Measurements from ENCODE around the gene XPNPEP1.

The XPNPEP1 gene

DNA sequence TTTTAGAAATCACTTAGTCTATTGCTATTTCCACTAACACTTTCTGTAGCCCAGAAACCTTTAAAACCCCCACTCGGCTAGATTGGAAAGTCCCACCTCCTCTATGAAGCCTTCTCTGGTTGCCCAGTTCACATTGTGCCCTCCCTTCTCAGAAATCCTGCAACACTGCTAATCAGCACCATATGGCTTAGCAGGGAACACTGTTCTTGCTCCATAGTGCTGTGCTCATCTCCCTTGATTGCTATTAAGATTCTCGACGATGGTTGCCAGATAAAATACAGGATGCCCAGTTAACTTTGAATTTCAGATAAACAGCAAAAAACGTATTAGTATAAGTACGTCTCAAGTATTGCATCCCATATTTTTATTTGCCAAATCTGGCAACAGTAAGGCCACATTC lies 40.1 kb upstream of the XPNPEP1 start:
- Histone ChIP-seq H3K4me2 (ENCODE audit: low read length) (no peak overlapping the region), H2AFZ (ENCODE audit: insufficient read depth, low read length, poor library complexity) (no peak overlapping the region), H3K14ac (ENCODE audit: low read length) (no peak overlapping the region), H2AK5ac (ENCODE audit: low read length) (no peak overlapping the region), H3K27me3 (ENCODE audit: insufficient read depth, low read length) (no peaks in the 10 kb centered on the region), H4K8ac (ENCODE audit: low read depth, low read length) (no peak overlapping the region), H3K79me2 (ENCODE audit: control insufficient read depth, insufficient read depth, low read length, poor library complexity) (no peaks in the 10 kb centered on the region), H3K4ac (ENCODE audit: low read depth, low read length) (no peak overlapping the region), H4K91ac (ENCODE audit: low read depth, low read length) (no peak overlapping the region), H3K4me1 (ENCODE audit: control insufficient read depth in 1 of 2, insufficient read depth in 2 of 2, low read length in 2 of 2) (peaks cover 8 to 14% of the 10 kb centered on the region in 2 experiments), H3K9ac (ENCODE audit: low read length) (no peak overlapping the region), H3K9me3 (ENCODE audit: insufficient read depth, low read depth, low read length) (no peaks in the 10 kb centered on the region), H4K12ac (ENCODE audit: low read depth, low read length) (no peak overlapping the region), H3K79me1 (ENCODE audit: low read length) (peaks cover 3% of the 10 kb centered on the region), H3K23ac (ENCODE audit: low read length) (peak overlapping the region; percentile 87), H2BK12ac (ENCODE audit: low read length) (no peak overlapping the region), H3K36me3 (ENCODE audit: control insufficient read depth in 1 of 2, insufficient read depth in 2 of 2, low read length in 2 of 2) (no peaks in the 10 kb centered on the region), H3K4me3 (ENCODE audit: low read depth, low read length) (no peak overlapping the region), H3K27ac (ENCODE audit: low read depth, low read length) (no peak overlapping the region), H2BK5ac (ENCODE audit: low read depth, low read length, poor library complexity) (no peak overlapping the region), H2BK120ac (ENCODE audit: insufficient read depth, low read length, poor library complexity) (no peak overlapping the region), H3K18ac (ENCODE audit: low read length) (no peak overlapping the region)
- WGBS (ENCODE audit: extremely low coverage, insufficient coverage, insufficient read length) = no CpG with 5 or more reads among the region's 5 CpGs
- no peak for DNase-seq

DNA sequence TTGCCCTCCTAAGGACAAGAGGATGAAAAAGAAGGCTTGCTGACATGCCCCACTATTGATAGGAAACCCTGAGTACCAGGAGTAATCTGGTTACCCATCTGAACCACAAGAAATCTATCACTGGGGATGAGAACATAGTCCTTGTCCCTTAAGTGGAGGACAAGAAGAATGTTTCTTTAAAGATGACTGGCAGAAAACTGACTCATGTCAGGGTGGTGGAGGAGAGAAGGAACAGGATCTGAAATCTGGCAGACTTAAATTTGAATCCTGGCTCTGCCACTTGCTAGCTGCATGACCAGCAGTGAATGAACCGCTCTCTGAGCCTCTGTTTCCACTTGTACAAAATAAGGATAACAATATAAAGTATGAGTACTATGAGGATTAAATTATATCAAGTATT lies 38.9 kb upstream of the XPNPEP1 start:
- no peaks in the 10 kb centered on the region for H3K36me3 ChIP-seq (ENCODE audit: control insufficient read depth in 1 of 2, insufficient read depth in 2 of 2, low read length in 2 of 2)
- WGBS (ENCODE audit: extremely low coverage, insufficient coverage, insufficient read length) = no CpG with 5 or more reads among the region's 1 CpG
- H3K79me2 ChIP-seq (ENCODE audit: control insufficient read depth, insufficient read depth, low read length, poor library complexity) = no peaks in the 10 kb centered on the region
- H3K4me3 ChIP-seq (ENCODE audit: low read depth, low read length) = no peak overlapping the region
- H4K8ac ChIP-seq (ENCODE audit: low read depth, low read length) = no peak overlapping the region
- peaks cover 3% of the 10 kb centered on the region for H3K79me1 ChIP-seq (ENCODE audit: low read length)
- DNase-seq = no peak
- H2BK12ac ChIP-seq (ENCODE audit: low read length) = peak overlapping the region; percentile 3
- no peak overlapping the region for H3K14ac ChIP-seq (ENCODE audit: low read length)
- H4K12ac ChIP-seq (ENCODE audit: low read depth, low read length) = no peak overlapping the region
- H3K27me3 ChIP-seq (ENCODE audit: insufficient read depth, low read length) = no peaks in the 10 kb centered on the region
- no peak overlapping the region for H3K23ac ChIP-seq (ENCODE audit: low read length)
- no peak overlapping the region for H3K18ac ChIP-seq (ENCODE audit: low read length)
- no peak overlapping the region for H3K4me2 ChIP-seq (ENCODE audit: low read length)
- H3K27ac ChIP-seq (ENCODE audit: low read depth, low read length) = no peak overlapping the region
- H2BK120ac ChIP-seq (ENCODE audit: insufficient read depth, low read length, poor library complexity) = no peak overlapping the region
- no peak overlapping the region for H2BK5ac ChIP-seq (ENCODE audit: low read depth, low read length, poor library complexity)
- H2AFZ ChIP-seq (ENCODE audit: insufficient read depth, low read length, poor library complexity) = no peak overlapping the region
- peaks cover 5 to 12% of the 10 kb centered on the region in 2 experiments for H3K4me1 ChIP-seq (ENCODE audit: control insufficient read depth in 1 of 2, insufficient read depth in 2 of 2, low read length in 2 of 2)
- no peak overlapping the region for H3K9ac ChIP-seq (ENCODE audit: low read length)
- H2AK5ac ChIP-seq (ENCODE audit: low read length) = no peak overlapping the region
- H3K9me3 ChIP-seq (ENCODE audit: insufficient read depth, low read depth, low read length) = no peaks in the 10 kb centered on the region
- no peak overlapping the region for H3K4ac ChIP-seq (ENCODE audit: low read depth, low read length)
- H4K91ac ChIP-seq (ENCODE audit: low read depth, low read length) = no peak overlapping the region

DNA sequence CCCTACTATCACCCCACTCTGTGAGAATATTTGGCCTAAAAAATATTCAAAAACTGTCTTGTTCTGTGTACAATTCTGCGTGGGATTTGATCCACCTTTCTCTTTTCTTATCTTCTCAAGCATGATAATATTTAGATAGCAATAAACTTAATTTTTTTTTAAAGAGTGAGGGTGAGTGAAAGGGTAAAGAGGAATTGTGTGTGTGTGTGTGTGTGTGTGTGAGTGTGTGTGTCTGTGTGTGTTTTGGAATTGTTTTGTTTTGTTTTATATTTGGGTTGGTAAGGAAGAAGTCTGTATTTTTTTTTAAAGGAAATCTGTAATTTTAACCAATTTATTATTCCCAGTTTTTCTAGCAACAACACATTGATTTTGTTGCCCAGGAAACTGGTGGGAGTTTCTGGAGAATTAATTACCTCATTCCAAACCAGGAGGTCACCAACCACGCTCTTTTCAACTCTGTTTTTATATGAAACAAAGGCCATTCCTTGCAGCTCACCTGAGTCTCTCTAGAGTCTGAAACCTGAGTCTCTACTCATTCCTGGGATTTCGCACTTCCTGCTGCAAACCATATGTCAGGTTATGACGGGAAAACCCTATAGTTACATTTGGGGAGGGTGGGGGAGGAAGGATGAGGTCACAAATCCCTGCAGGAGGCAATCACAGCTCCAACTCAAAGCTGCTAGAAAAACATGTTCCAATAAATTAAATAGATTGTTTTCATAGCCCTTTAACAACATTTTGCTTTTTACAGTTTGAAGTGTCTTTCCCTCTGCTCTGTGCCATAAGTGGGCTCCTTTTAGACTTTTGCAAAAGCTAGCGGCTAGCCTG lies 38.1 kb upstream of the XPNPEP1 start:
- no peak overlapping the region for H2BK12ac ChIP-seq (ENCODE audit: low read length)
- H3K4me1 ChIP-seq (ENCODE audit: control insufficient read depth in 1 of 2, insufficient read depth in 2 of 2, low read length in 2 of 2) = peaks cover 5 to 9% of the 10 kb centered on the region in 2 experiments
- no peak overlapping the region for H4K12ac ChIP-seq (ENCODE audit: low read depth, low read length)
- no peaks in the 10 kb centered on the region for H3K9me3 ChIP-seq (ENCODE audit: insufficient read depth, low read depth, low read length)
- H3K27ac ChIP-seq (ENCODE audit: low read depth, low read length) = peak overlapping the region; percentile 4
- no peak overlapping the region for H4K8ac ChIP-seq (ENCODE audit: low read depth, low read length)
- no peak overlapping the region for H3K23ac ChIP-seq (ENCODE audit: low read length)
- H3K14ac ChIP-seq (ENCODE audit: low read length) = no peak overlapping the region
- H3K27me3 ChIP-seq (ENCODE audit: insufficient read depth, low read length) = no peaks in the 10 kb centered on the region
- no peak overlapping the region for H3K4me3 ChIP-seq (ENCODE audit: low read depth, low read length)
- H2AFZ ChIP-seq (ENCODE audit: insufficient read depth, low read length, poor library complexity) = no peak overlapping the region
- H3K79me2 ChIP-seq (ENCODE audit: control insufficient read depth, insufficient read depth, low read length, poor library complexity) = no peaks in the 10 kb centered on the region
- no peak overlapping the region for H3K9ac ChIP-seq (ENCODE audit: low read length)
- H3K79me1 ChIP-seq (ENCODE audit: low read length) = peaks cover 3% of the 10 kb centered on the region
- H2BK120ac ChIP-seq (ENCODE audit: insufficient read depth, low read length, poor library complexity) = no peak overlapping the region
- no peak overlapping the region for H4K91ac ChIP-seq (ENCODE audit: low read depth, low read length)
- H2AK5ac ChIP-seq (ENCODE audit: low read length) = no peak overlapping the region
- H3K18ac ChIP-seq (ENCODE audit: low read length) = no peak overlapping the region
- no CpG with 5 or more reads among the region's 5 CpGs for WGBS (ENCODE audit: extremely low coverage, insufficient coverage, insufficient read length)
- DNase-seq = no peak
- H3K4me2 ChIP-seq (ENCODE audit: low read length) = peak overlapping the region; percentile 1
- no peak overlapping the region for H2BK5ac ChIP-seq (ENCODE audit: low read depth, low read length, poor library complexity)
- H3K4ac ChIP-seq (ENCODE audit: low read depth, low read length) = no peak overlapping the region
- H3K36me3 ChIP-seq (ENCODE audit: control insufficient read depth in 1 of 2, insufficient read depth in 2 of 2, low read length in 2 of 2) = no peaks in the 10 kb centered on the region

DNA sequence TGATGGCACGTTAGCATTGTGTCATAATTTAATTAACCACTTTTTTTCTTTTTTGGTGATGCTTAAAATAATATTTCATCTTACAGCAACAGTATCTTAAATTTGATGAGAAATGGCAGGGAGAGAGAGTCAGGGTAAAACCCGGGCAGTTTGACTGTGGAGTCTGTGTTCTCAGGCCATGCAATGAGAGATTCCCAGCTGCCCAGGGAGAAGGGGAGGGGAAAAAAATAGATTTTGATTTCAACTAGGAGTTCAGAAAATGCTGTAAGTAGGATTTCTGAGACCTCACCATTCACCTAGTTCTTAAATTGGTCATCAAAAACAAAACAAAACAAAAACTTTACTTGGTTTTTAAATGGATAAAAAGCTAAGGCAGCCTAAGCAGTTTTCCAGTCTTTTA lies 37.4 kb upstream of the XPNPEP1 start:
- WGBS (ENCODE audit: extremely low coverage, insufficient coverage, insufficient read length) = no CpG with 5 or more reads among the region's 2 CpGs
- no peak overlapping the region for H3K4ac ChIP-seq (ENCODE audit: low read depth, low read length)
- no peaks in the 10 kb centered on the region for H3K36me3 ChIP-seq (ENCODE audit: control insufficient read depth in 1 of 2, insufficient read depth in 2 of 2, low read length in 2 of 2)
- no peak overlapping the region for H3K9ac ChIP-seq (ENCODE audit: low read length)
- H4K8ac ChIP-seq (ENCODE audit: low read depth, low read length) = no peak overlapping the region
- no peak for DNase-seq
- no peak overlapping the region for H3K18ac ChIP-seq (ENCODE audit: low read length)
- H4K91ac ChIP-seq (ENCODE audit: low read depth, low read length) = no peak overlapping the region
- H3K4me2 ChIP-seq (ENCODE audit: low read length) = no peak overlapping the region
- no peak overlapping the region for H3K4me3 ChIP-seq (ENCODE audit: low read depth, low read length)
- H3K4me1 ChIP-seq (ENCODE audit: control insufficient read depth in 1 of 2, insufficient read depth in 2 of 2, low read length in 2 of 2) = peaks cover 5 to 9% of the 10 kb centered on the region in 2 experiments
- H3K27ac ChIP-seq (ENCODE audit: low read depth, low read length) = no peak overlapping the region
- H2AK5ac ChIP-seq (ENCODE audit: low read length) = no peak overlapping the region
- no peak overlapping the region for H4K12ac ChIP-seq (ENCODE audit: low read depth, low read length)
- H3K14ac ChIP-seq (ENCODE audit: low read length) = no peak overlapping the region
- H3K27me3 ChIP-seq (ENCODE audit: insufficient read depth, low read length) = no peaks in the 10 kb centered on the region
- no peaks in the 10 kb centered on the region for H3K9me3 ChIP-seq (ENCODE audit: insufficient read depth, low read depth, low read length)
- no peak overlapping the region for H2BK12ac ChIP-seq (ENCODE audit: low read length)
- H2BK120ac ChIP-seq (ENCODE audit: insufficient read depth, low read length, poor library complexity) = no peak overlapping the region
- no peaks in the 10 kb centered on the region for H3K79me2 ChIP-seq (ENCODE audit: control insufficient read depth, insufficient read depth, low read length, poor library complexity)
- no peak overlapping the region for H2AFZ ChIP-seq (ENCODE audit: insufficient read depth, low read length, poor library complexity)
- H3K23ac ChIP-seq (ENCODE audit: low read length) = no peak overlapping the region
- no peak overlapping the region for H2BK5ac ChIP-seq (ENCODE audit: low read depth, low read length, poor library complexity)
- peaks cover 3% of the 10 kb centered on the region for H3K79me1 ChIP-seq (ENCODE audit: low read length)

Measured in trophoblast cell (in vitro differentiated cells and primary cell).